Hematopoietic multipotent progenitor cell treated with erythropoietin and hydrocortisone succinate and interleukin-3 and kit ligand, for 6 days (in vitro differentiated cells): ENCODE measurements around the gene PGLYRP4.

Experiments used
- DNase-seq: peaks from one replicate; pipeline ENCODE4 v3.0.0-alpha.2; 2015

PGLYRP4 gene

GRCh38 chr1:153374071-153374470, 25.4 kb upstream of the PGLYRP4 start:
- no peak for DNase-seq

GRCh38 chr1:153372571-153372970, 23.9 kb upstream of the PGLYRP4 start:
- no peak for DNase-seq

- DNase-seq, result no peak
Observed at GRCh38 chr1:153371231-153371630, 22.6 kb upstream of the PGLYRP4 start.

GRCh38 chr1:153370146-153370545, 21.5 kb upstream of the PGLYRP4 start:
- DNase-seq, result no peak

GRCh38 chr1:153368495-153368894, 19.9 kb upstream of the PGLYRP4 start:
- peak; percentile 60 for DNase-seq

- no peak for DNase-seq
Observed at GRCh38 chr1:153367090-153367489, 18.4 kb upstream of the PGLYRP4 start.

GRCh38 chr1:153366261-153366660, 17.6 kb upstream of the PGLYRP4 start:
- DNase-seq, result no peak

GRCh38 chr1:153365696-153366095, 17.1 kb upstream of the PGLYRP4 start:
- no peak for DNase-seq

GRCh38 chr1:153364766-153365666, 16.4 kb upstream of the PGLYRP4 start:
- DNase-seq, result no peak

GRCh38 chr1:153364156-153364555, 15.5 kb upstream of the PGLYRP4 start:
- no peak for DNase-seq

GRCh38 chr1:153363641-153364040, 15.0 kb upstream of the PGLYRP4 start:
- DNase-seq, result no peak

GRCh38 chr1:153362187-153362775, 13.6 kb upstream of the PGLYRP4 start:
- DNase-seq, result no peak

GRCh38 chr1:153361480-153362109, 13.0 kb upstream of the PGLYRP4 start:
- no peak for DNase-seq

GRCh38 chr1:153360592-153361479, 12.2 kb upstream of the PGLYRP4 start:
- no peak for DNase-seq

- no peak for DNase-seq
Observed at GRCh38 chr1:153360190-153360589, 11.5 kb upstream of the PGLYRP4 start.

- DNase-seq, result no peak
Observed at GRCh38 chr1:153359241-153359640, 10.6 kb upstream of the PGLYRP4 start.

GRCh38 chr1:153358691-153358975, 10.0 kb upstream of the PGLYRP4 start:
- DNase-seq, result no peak

- no peak for DNase-seq
Observed at GRCh38 chr1:153357853-153358690, 9.4 kb upstream of the PGLYRP4 start, which contains the start of gene S100A9. TSS of gene S100A9 (plus strand) at chr1:153357854. CDS start at chr1:153358284, 430 bp downstream.

- no peak for DNase-seq
Observed at GRCh38 chr1:153357076-153357852, 8.6 kb upstream of the PGLYRP4 start.

GRCh38 chr1:153356392-153357075, 7.9 kb upstream of the PGLYRP4 start:
- no peak for DNase-seq
